ENCODE measurements around the gene MYH3.

Gene MYH3

GRCh38 chr17:10614536-10615155 is 42.5 kb downstream of the MYH3 start:
- H3K36me3 ChIP-seq (ENCODE audit: control insufficient read depth, low read length) = no peaks in the 10 kb centered on the region
- H3K4me2 ChIP-seq (ENCODE audit: low read length) = no peak overlapping the region
- H3K9me3 ChIP-seq (ENCODE audit: control insufficient read depth, insufficient read depth, low read length) = no peaks in the 10 kb centered on the region
- H3K4me1 ChIP-seq (ENCODE audit: control insufficient read depth, low read length) = no peaks in the 10 kb centered on the region
- no peak overlapping the region for H3K4me3 ChIP-seq (ENCODE audit: low read length)
- no peaks in the 10 kb centered on the region for H4K20me1 ChIP-seq (ENCODE audit: control insufficient read depth, insufficient read depth, low read depth, low read length)
- TF ChIP-seq CTCF (IDR thresholded peaks at IDR 0.05; ENCODE audit: low read depth, low read length, poor library complexity, severe bottlenecking) (peak; percentile 62), EZH2phosphoT487 (IDR thresholded peaks at IDR 0.05; ENCODE audit: borderline replicate concordance, low read length) (no peak)
- no peaks in the 10 kb centered on the region for H3F3A ChIP-seq (ENCODE audit: control insufficient read depth, insufficient read depth)
- H3K79me2 ChIP-seq (ENCODE audit: control insufficient read depth, low read length) = no peaks in the 10 kb centered on the region
- H3K27me3 ChIP-seq (ENCODE audit: control insufficient read depth, low read length) = no peaks in the 10 kb centered on the region
- H3K27ac ChIP-seq (ENCODE audit: low read depth, low read length) = no peak overlapping the region
- no peaks in the 10 kb centered on the region for H3K9me2 ChIP-seq (replicated peaks; ENCODE audit: control insufficient read depth, low read length)

DNA sequence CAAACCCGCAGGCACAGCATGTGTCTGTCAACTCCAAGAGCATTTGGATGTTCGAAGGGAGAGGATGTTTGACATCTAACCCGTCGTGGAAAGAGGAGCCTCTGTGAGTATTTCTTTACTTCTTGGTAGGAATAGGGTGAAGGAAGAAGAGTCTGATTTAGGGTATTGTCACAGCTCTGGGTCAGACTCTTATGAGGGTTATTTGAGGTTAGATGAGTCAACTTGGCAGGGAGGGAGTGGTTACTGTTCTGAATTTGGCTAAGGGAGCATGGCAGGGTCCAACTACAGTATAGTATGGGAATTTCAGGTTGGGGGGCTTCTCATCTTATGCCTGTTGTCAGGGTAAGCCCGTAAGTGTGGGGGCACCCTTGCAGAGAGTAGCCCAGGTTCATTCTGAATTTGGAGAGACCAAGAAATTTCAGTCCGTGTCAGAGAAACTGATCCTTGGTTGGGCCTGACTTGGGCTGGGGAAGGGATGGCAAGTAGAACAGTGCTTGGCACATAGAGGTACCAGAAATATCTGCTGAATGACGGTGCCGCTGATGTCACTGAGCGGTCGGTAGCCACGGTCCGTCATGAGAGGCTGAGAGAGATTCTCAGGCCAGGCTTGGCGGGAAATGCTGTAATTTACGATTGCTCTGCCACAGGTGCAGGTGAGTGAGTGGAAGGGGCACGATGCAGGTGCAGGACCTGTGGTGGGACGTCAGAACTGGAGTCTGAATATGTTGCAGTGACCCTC is 43.2 kb downstream of the MYH3 start:
- Histone ChIP-seq H3K79me2 (ENCODE audit: control insufficient read depth, low read length) (no peaks in the 10 kb centered on the region), H3K27me3 (ENCODE audit: control insufficient read depth, low read length) (no peaks in the 10 kb centered on the region), H3K9me2 (replicated peaks; ENCODE audit: control insufficient read depth, low read length) (no peaks in the 10 kb centered on the region), H3F3A (ENCODE audit: control insufficient read depth, insufficient read depth) (no peaks in the 10 kb centered on the region), H3K27ac (ENCODE audit: low read depth, low read length) (no peak overlapping the region), H3K36me3 (ENCODE audit: control insufficient read depth, low read length) (no peaks in the 10 kb centered on the region), H3K4me2 (ENCODE audit: low read length) (no peak overlapping the region), H3K9me3 (ENCODE audit: control insufficient read depth, insufficient read depth, low read length) (no peaks in the 10 kb centered on the region), H3K4me3 (ENCODE audit: low read length) (no peak overlapping the region), H4K20me1 (ENCODE audit: control insufficient read depth, insufficient read depth, low read depth, low read length) (no peaks in the 10 kb centered on the region), H3K4me1 (ENCODE audit: control insufficient read depth, low read length) (no peaks in the 10 kb centered on the region)
- TF ChIP-seq CTCF (IDR thresholded peaks at IDR 0.05; ENCODE audit: low read depth, low read length, poor library complexity, severe bottlenecking) = no peak
- TF ChIP-seq EZH2phosphoT487 (IDR thresholded peaks at IDR 0.05; ENCODE audit: borderline replicate concordance, low read length) = no peak

DNA sequence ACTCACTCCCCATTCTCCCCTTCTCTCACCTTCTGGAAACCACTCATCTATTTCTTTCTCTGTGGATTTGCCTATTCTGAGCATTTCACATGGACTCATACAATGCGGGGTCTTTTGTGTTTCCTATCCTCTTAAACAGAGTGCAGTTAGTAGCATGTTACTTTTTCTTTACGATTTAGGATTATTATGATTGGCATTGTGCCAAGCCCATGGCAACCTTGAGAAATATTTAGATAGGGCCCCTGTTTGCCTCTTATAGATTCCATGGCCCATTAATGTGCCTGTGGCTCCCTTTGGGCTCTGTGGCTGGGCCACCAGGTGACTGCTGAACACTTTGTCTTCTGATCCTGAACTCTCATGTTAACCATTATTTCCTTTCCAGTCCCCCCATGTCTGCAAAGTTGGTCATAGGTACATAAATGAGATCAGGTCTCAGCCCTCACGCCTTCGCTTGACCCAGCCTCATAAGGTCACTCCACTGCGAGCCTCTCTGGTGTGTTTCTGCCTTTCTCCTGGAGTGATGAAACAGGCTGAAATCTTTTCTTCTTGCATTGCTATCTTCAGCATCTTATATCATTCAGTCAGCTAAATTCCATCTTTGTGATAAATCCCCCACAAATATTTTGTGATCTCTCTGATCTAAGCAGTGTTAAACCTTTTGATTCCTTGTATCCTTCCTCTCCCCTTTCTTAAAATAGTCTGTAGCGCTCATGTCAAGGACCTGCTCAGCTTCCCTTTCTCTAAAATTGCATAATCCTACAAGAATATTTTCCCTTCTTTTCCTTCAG is 44.0 kb downstream of the MYH3 start:
- H3K9me2 ChIP-seq (replicated peaks; ENCODE audit: control insufficient read depth, low read length) = no peaks in the 10 kb centered on the region
- H3K27ac ChIP-seq (ENCODE audit: low read depth, low read length) = no peak overlapping the region
- H3F3A ChIP-seq (ENCODE audit: control insufficient read depth, insufficient read depth) = no peaks in the 10 kb centered on the region
- TF ChIP-seq EZH2phosphoT487 (IDR thresholded peaks at IDR 0.05; ENCODE audit: borderline replicate concordance, low read length) = no peak
- no peak for TF ChIP-seq CTCF (IDR thresholded peaks at IDR 0.05; ENCODE audit: low read depth, low read length, poor library complexity, severe bottlenecking)
- no peaks in the 10 kb centered on the region for H3K9me3 ChIP-seq (ENCODE audit: control insufficient read depth, insufficient read depth, low read length)
- H3K79me2 ChIP-seq (ENCODE audit: control insufficient read depth, low read length) = no peaks in the 10 kb centered on the region
- H3K4me2 ChIP-seq (ENCODE audit: low read length) = no peak overlapping the region
- no peaks in the 10 kb centered on the region for H3K36me3 ChIP-seq (ENCODE audit: control insufficient read depth, low read length)
- H3K4me1 ChIP-seq (ENCODE audit: control insufficient read depth, low read length) = no peaks in the 10 kb centered on the region
- no peaks in the 10 kb centered on the region for H4K20me1 ChIP-seq (ENCODE audit: control insufficient read depth, insufficient read depth, low read depth, low read length)
- no peaks in the 10 kb centered on the region for H3K27me3 ChIP-seq (ENCODE audit: control insufficient read depth, low read length)
- H3K4me3 ChIP-seq (ENCODE audit: low read length) = no peak overlapping the region

All from DOHH2 (cell line).